HG02884 (cell line): ENCODE data around the gene FAH.
"Not testable (repeated sequence)": the region's sequence is repeated elsewhere in the genome, so short reads cannot be mapped to it uniquely, and the experiment has no call there.

Experiments
- ATAC-seq: cut with Tn5 transposase; IDR thresholded peaks from one replicate; pipeline ENCODE4 v1.9.1; 2021; ENCODE audit warnings: mild to moderate bottlenecking, moderate library complexity; ENCODE audit not compliant: unreplicated experiment

FAH gene

DNA sequence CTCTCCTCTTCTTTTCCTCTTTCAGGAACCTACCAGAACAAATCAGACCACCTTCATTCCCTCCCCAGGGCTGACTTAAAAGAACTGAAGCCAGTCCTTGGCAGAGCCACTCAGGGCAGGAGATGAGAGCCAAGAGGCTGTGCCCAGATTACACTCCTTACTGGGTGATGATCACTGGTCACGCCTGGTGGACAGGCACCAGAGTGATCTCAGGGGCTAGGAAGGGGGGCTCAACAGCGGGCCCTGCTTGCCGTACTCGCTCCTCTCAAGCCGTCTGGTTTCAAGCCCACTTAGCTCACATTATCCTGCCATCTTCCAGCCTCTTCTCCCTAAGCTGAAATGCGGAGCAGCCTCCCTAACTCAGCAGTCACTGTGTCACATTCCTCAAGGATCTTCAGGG lies 1.7 kb upstream of the FAH start:
- ATAC-seq, result no peak

GRCh38 chr15:80151576-80151975 lies 1.2 kb upstream of the FAH start:
- ATAC-seq, result no peak

DNA sequence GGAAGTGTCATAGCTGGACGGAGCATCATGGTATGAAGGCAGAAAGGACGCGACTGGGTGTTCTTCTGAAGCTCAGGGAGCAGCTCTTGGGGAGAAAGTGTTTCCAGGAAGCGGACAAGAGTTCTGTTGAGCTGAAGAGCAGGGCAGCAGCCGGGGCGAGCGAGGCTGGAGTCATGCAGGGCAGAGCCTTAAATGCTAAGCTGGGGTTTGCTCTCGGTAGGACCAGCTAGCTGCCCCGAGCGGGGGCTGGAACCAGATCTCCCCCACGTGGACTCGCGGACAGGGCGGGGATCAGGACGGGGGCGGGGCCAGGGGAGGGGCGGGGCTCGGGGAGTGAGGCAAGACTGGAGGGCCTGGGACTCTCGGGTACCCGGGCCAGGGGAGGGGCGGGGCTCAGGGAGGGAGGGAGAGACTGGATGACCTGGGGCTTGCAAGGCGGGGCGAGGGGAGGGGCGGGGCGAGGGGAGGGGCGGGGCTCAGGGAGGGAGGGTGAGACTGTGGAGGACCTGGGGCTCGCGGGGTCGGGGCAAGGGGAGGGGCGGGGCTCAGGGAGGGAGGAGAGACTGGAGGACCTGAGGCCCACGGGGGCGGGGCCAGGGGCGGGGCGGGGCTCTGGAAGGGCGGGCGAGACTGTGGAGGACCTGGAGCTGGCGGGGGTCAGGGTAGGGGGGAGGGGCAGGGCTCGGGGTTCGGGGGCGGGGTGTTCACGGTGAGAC lies 461 bp upstream of the FAH start:
- peak; percentile 58 for ATAC-seq

DNA sequence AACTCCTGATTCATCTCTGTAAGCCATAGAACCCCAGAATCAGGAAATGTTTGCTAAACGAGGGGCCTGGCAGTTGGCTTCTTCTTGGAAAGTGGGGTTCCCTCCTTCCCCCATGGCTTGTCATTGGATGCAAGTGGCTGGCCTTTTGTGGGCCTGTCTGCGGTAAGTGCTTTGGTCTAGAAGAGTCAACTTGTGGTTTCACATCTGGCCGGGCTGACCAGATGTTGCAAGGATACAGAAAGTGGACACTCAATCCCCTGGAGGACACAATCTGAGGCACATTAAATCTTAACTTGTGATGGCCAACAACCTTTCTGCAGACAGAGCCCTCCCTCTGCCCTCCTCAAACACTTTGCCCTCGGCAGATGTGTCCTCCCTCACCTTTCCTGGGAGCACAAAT lies 1.1 kb downstream of the FAH start:
- no peak for ATAC-seq

GRCh38 chr15:80154336-80154735 lies 1.5 kb downstream of the FAH start:
- no peak for ATAC-seq

DNA sequence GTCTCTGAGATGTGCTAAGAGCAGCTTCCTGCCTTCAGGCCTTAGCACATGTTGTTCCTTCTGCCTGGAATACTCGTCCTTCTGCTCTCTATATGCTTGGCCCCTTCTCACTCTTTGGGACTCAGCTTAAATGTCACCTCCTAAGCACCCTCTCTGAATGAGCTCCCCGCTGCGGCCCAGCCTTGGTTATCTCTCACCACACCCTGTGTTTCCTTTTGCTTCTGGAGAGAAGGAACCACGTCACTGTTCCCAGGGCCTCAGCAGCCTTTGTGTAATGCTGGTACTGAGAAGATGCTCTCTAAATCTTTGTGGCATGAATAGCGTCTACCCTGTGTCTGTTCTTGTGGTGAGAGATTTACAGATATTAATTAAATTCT lies 2.2 kb downstream of the FAH start:
- ATAC-seq, result no peak

- ATAC-seq, result not testable (repeated sequence)
Observed at GRCh38 chr15:80155378-80156175, 2.8 kb downstream of the FAH start.

GRCh38 chr15:80156176-80156720 lies 3.4 kb downstream of the FAH start:
- no peak for ATAC-seq

DNA sequence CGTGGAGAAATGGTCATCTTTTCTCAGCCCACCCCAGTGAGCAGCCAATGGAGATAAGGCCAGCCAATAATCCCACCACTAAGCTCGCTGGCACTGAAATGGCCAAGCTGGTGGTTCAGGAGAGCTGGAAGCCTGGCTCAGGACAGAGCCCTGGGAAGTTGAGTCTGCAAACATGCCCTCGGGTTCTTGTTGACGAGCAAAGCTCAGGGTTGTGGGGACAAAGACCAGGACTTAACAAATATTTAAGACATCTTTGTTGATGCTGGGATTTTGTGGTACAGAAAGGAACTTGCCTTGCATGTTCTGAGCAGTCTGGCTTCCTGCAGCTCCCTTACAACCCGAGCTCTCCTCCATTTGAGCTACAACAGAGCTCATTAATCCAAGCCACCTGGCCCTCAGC lies 4.4 kb downstream of the FAH start:
- ATAC-seq, result no peak

DNA sequence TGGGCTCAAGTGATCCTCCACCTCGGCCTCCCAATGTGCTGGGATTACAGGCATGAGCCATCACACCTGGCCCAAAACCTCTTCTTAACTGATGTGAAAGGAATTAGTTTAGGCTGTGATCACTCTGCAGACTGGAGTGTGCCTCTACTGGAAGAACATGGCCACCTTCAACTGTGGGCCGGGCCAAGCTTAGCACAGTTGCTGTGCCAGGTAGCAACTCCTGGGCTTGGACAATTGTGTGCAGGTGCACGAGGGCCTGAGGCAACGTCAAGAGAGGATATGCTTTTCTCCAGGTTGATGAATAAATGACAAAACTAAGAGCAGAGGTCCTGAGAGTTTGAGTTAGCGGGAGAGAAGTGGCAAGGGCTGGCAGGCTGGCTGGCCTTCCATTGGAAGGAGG lies 6.5 kb downstream of the FAH start:
- no peak for ATAC-seq

- ATAC-seq, result no peak
Observed at GRCh38 chr15:80159811-80160569, 7.2 kb downstream of the FAH start.

DNA sequence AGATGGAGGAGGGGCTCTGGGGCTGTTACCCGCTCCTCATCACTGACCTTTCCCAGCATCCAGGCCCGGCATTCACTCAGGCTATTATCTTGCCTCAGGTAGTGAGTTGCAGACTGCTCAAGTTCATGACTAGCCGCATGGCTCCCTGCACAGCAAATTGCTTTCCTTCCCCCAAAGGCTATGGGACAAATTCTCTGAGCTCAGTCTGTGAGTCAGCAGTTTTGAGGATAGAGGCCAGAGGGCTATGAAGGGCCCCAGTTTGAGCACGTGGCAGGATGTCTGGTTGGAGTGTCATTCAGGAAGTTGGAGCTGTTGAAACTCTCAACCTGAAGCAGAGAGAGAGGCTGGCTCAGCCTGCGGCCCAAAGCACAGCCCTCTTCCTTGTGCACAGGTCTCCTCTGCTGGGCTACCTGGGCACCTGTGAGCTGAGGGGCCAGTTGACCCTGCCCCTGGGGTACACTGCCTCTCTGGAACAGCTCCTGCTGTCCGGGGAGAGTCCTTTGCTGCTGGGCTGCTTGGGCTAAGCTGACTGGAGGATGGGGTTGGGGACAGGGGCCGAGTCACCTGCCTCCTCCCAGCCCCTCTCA lies 7.9 kb downstream of the FAH start:
- ATAC-seq, result peak; percentile 77

DNA sequence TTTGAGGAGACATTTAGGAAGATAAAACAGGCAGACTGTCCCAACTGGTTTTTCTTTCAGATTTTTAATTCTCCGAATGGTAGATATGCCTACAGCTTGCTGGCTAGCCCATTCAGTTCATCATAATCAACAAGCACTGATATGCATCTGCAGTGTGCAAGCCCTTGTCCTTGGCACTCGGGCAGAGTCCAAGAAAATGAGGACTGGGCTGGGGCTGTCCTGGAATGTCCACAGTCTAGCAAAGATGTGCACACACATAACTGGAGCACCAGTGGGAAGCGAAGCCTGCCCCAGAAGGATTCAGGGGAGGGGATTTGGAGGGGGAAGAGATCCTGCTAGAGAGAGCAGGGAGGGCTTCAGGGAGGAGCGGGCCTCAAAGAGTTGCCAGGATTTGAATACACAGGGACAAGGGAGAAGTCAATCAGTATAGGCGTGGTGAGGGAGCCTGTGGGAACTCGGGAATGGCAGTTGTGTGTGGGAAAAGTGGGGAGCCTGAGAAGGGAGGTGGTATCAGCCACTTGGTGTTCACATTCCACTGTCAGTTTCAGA lies 8.7 kb downstream of the FAH start:
- ATAC-seq, result no peak

- ATAC-seq, result no peak
Observed at GRCh38 chr15:80162059-80162554, 9.3 kb downstream of the FAH start.

- ATAC-seq, result no peak
Observed at GRCh38 chr15:80163217-80163616, 10.4 kb downstream of the FAH start.

- no peak for ATAC-seq
Observed at GRCh38 chr15:80163897-80164296, 11.1 kb downstream of the FAH start.

DNA sequence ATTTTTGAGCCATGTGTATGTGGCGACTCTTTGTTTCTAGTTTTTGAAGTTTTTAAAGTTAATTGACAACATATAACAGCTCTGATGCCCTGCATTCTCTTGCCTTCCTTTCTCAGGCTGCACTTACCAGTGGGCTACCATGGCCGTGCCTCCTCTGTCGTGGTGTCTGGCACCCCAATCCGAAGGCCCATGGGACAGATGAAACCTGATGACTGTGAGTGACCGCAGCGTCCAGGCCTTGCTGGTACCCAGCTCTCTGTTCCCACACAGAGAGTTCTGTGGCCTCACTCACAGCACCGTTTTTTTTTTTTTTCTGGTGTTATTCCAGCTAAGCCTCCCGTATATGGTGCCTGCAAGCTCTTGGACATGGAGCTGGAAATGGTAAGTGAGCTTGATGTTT lies 15.1 kb downstream of the FAH start:
- no peak for ATAC-seq

- ATAC-seq, result no peak
Observed at GRCh38 chr15:80168421-80168820, 15.6 kb downstream of the FAH start.

- no peak for ATAC-seq
Observed at GRCh38 chr15:80169768-80170357, 17.1 kb downstream of the FAH start.

DNA sequence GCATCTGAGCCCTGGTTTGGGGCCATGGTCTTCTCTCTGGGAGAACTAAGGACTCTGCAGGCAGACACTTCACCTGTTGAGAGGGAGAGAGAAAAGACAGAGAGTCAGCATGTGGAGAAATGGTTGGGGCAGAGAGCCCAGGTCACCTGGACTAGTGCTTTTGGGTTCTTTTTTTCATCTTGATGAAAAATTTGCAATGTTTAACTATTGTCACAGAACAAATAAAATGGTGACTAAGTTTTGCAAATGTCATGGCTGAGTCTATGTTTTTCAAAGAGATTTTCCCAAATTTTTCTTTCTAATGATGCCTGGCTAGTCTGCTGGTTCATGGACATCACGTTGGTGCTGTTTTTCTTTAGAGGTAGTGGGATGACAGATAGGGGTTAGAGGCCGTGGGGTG lies 17.8 kb downstream of the FAH start:
- no peak for ATAC-seq
